ENCODE data around the gene HOXA3. TPM values are rescaled to one million over a fixed set of nuclear protein-coding genes. Genes with fewer than 3 reads are reported as not detected.

Gene HOXA3
- total RNA-seq, 2 donors from 2014 or later, result not detected

DNA sequence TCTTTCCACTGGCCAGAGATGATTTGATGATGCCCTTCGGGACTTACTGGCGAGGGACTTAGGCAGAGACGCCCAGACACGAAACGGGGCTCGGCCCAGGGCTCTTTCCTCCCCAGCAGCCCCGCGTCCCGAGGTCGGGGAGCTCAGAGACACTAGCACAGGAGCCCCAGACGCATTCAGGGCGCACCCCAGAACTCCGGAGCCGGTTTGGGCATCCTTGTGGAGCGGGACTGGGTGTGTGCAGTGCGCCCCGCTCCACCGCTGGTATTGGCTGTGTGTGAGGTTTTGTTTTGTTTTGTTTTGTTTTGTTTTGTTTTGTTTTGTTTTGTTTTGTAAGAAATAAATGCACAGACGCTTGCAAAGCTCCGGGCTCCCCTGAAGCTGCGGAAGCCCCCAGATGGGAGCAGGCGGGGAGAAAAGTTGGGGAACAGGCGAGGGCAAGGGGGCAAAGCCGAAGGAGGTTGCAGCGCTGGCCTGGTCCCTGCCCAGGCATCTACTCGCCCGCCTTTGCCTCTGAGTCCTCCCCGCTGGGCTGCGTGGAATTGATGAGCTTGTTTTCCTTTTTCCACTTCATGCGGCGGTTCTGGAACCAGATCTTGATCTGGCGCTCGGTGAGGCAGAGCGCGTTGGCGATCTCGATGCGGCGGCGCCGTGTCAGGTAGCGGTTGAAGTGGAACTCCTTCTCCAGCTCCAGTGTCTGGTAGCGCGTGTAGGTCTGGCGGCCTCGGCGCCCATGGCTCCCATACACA is 7.0 kb downstream of the HOXA3 start:
- Histone ChIP-seq H3K9me3 (ENCODE audit: control insufficient read depth, low read length) (peaks cover 16% of the 10 kb centered on the region), H3K27ac (ENCODE audit: low read depth, low read length) (no peak overlapping the region), H3K9ac (ENCODE audit: extremely low read depth, low read length, poor library complexity, severe bottlenecking) (no peak overlapping the region), H3K4me1 (ENCODE audit: control insufficient read depth, insufficient read depth, low read length) (no peaks in the 10 kb centered on the region), H3K4me3 (ENCODE audit: low read length) (no peak overlapping the region), H3K27me3 (ENCODE audit: control insufficient read depth, insufficient read depth, low read length, poor library complexity, severe bottlenecking) (peaks cover 100% of the 10 kb centered on the region), H3K36me3 (ENCODE audit: control insufficient read depth, insufficient read depth, low read length) (no peaks in the 10 kb centered on the region)
- H3K27ac Mint-ChIP-seq, result no peak overlapping the region
- no peaks in the 10 kb centered on the region for H3K36me3 Mint-ChIP-seq (ENCODE audit: low read depth)
- H3K4me1 Mint-ChIP-seq, result peaks cover 9% of the 10 kb centered on the region
- TF ChIP-seq, protein P1, sequence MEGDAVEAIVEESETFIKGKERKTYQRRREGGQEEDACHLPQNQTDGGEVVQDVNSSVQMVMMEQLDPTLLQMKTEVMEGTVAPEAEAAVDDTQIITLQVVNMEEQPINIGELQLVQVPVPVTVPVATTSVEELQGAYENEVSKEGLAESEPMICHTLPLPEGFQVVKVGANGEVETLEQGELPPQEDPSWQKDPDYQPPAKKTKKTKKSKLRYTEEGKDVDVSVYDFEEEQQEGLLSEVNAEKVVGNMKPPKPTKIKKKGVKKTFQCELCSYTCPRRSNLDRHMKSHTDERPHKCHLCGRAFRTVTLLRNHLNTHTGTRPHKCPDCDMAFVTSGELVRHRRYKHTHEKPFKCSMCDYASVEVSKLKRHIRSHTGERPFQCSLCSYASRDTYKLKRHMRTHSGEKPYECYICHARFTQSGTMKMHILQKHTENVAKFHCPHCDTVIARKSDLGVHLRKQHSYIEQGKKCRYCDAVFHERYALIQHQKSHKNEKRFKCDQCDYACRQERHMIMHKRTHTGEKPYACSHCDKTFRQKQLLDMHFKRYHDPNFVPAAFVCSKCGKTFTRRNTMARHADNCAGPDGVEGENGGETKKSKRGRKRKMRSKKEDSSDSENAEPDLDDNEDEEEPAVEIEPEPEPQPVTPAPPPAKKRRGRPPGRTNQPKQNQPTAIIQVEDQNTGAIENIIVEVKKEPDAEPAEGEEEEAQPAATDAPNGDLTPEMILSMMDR (conservative IDR thresholded peaks at IDR 0.05), result no peak
- H3K27me3 Mint-ChIP-seq (ENCODE audit: insufficient read depth), result peaks cover 100% of the 10 kb centered on the region
- peak; percentile 46 for DNase-seq
- WGBS, 2 experiments (ENCODE audit: insufficient coverage in 1 of 2, insufficient read length in 1 of 2), result 69 to 77% methylated on average over 27 to 47 of the region's 47 CpGs
- no peak overlapping the region for H3K4me3 Mint-ChIP-seq
- peaks cover 15% of the 10 kb centered on the region for H3K9me3 Mint-ChIP-seq

GRCh38 chr7:27144781-27145164 is 7.6 kb downstream of the HOXA3 start:
- WGBS, 2 experiments (ENCODE audit: insufficient coverage in 1 of 2, insufficient read length in 1 of 2), result 20 to 28% methylated on average over 21 to 31 of the region's 31 CpGs
- peaks cover 100% of the 10 kb centered on the region for H3K27me3 Mint-ChIP-seq (ENCODE audit: insufficient read depth)

GRCh38 chr7:27143950-27144780 is 8.2 kb downstream of the HOXA3 start:
- H3K4me3 ChIP-seq (ENCODE audit: low read length), result no peak overlapping the region
- TF ChIP-seq, protein P1 (conservative IDR thresholded peaks at IDR 0.05), result peak; percentile 8
- peaks cover 11% of the 10 kb centered on the region for H3K4me1 Mint-ChIP-seq
- H3K9me3 ChIP-seq (ENCODE audit: control insufficient read depth, low read length), result peaks cover 16% of the 10 kb centered on the region
- peaks cover 15% of the 10 kb centered on the region for H3K9me3 Mint-ChIP-seq
- H3K36me3 ChIP-seq (ENCODE audit: control insufficient read depth, insufficient read depth, low read length), result no peaks in the 10 kb centered on the region
- DNase-seq, result no peak
- no peaks in the 10 kb centered on the region for H3K4me1 ChIP-seq (ENCODE audit: control insufficient read depth, insufficient read depth, low read length)
- H3K4me3 Mint-ChIP-seq, result peak overlapping the region; percentile 54
- peaks cover 100% of the 10 kb centered on the region for H3K27me3 Mint-ChIP-seq (ENCODE audit: insufficient read depth)
- H3K27ac ChIP-seq (ENCODE audit: low read depth, low read length), result no peak overlapping the region
- 41 to 52% methylated on average over 22 to 40 of the region's 40 CpGs for WGBS, 2 experiments (ENCODE audit: insufficient coverage in 1 of 2, insufficient read length in 1 of 2)
- no peak overlapping the region for H3K9ac ChIP-seq (ENCODE audit: extremely low read depth, low read length, poor library complexity, severe bottlenecking)
- no peaks in the 10 kb centered on the region for H3K36me3 Mint-ChIP-seq (ENCODE audit: low read depth)
- peaks cover 100% of the 10 kb centered on the region for H3K27me3 ChIP-seq (ENCODE audit: control insufficient read depth, insufficient read depth, low read length, poor library complexity, severe bottlenecking)
- H3K27ac Mint-ChIP-seq, result no peak overlapping the region

More at GRCh38 chr7:27144781-27145164, 7.6 kb downstream of the HOXA3 start:
- Histone ChIP-seq H3K36me3 (ENCODE audit: control insufficient read depth, insufficient read depth, low read length) (no peaks in the 10 kb centered on the region), H3K4me1 (ENCODE audit: control insufficient read depth, insufficient read depth, low read length) (no peaks in the 10 kb centered on the region), H3K27ac (ENCODE audit: low read depth, low read length) (no peak overlapping the region), H3K9ac (ENCODE audit: extremely low read depth, low read length, poor library complexity, severe bottlenecking) (no peak overlapping the region), H3K27me3 (ENCODE audit: control insufficient read depth, insufficient read depth, low read length, poor library complexity, severe bottlenecking) (peaks cover 100% of the 10 kb centered on the region), H3K4me3 (ENCODE audit: low read length) (no peak overlapping the region), H3K9me3 (ENCODE audit: control insufficient read depth, low read length) (peaks cover 16% of the 10 kb centered on the region)
- DNase-seq, result peak; percentile 55
- Mint-ChIP-seq H3K9me3 (peaks cover 15% of the 10 kb centered on the region), H3K4me3 (no peak overlapping the region), H3K27ac (no peak overlapping the region), H3K36me3 (ENCODE audit: low read depth) (no peaks in the 10 kb centered on the region), H3K4me1 (peaks cover 10% of the 10 kb centered on the region)
- TF ChIP-seq, protein P1 (conservative IDR thresholded peaks at IDR 0.05), result no peak
